Transverse colon (tissue), 4 donors: ENCODE results near the gene TOR1AIP1. TPM values are rescaled to one million over a fixed set of nuclear protein-coding genes. Genes with fewer than 3 reads are reported as not detected.
"Not testable (repeated sequence)": the region's sequence is repeated elsewhere in the genome, so short reads cannot be mapped to it uniquely, and the experiment has no call there.

Experiments
- DNase-seq: peaks from one replicate; pipeline ENCODE4 v3.0.0-alpha.2; 2019
- H3K27ac ChIP-seq, 4 donors: fragments of 200-600 bp; sonication (generic); 2 replicates each; pipeline ENCODE4 v1.5.1; 2016 to 2018; ENCODE audit warnings: inconsistent platforms in 4 of 4
- H3K27me3 ChIP-seq: fragments of 200-600 bp; sonication (generic); 2 replicates; pipeline ENCODE4 v1.5.1; 2017; ENCODE audit warnings: inconsistent platforms
- H3K36me3 ChIP-seq, 4 donors: fragments of 200-600 bp; sonication (generic); 2 replicates each; pipeline ENCODE4 v1.5.1; 2017 to 2019; ENCODE audit warnings: inconsistent platforms in 4 of 4
- H3K4me1 ChIP-seq, 4 donors: fragments of 200-600 bp; sonication (generic); 2 replicates each; pipeline ENCODE4 v1.5.1; 2017 to 2020; ENCODE audit warnings: inconsistent platforms in 4 of 4
- H3K4me3 ChIP-seq, 4 donors: fragments of 200-600 bp; sonication (generic); 1 replicate in 1 of 4; 2 replicates in 3 of 4; pipeline versions ENCODE4 v1.5.1 to v1.6.1; 2017 to 2019; ENCODE audit warnings: inconsistent platforms in 4 of 4
- H3K9me3 ChIP-seq, 2 donors: fragments of 200-600 bp; sonication (generic); 2 replicates each; pipeline ENCODE4 v1.5.1; 2017 to 2019; ENCODE audit warnings: inconsistent platforms in 2 of 2
- CTCF ChIP-seq, 5 experiments: fragments of 200-600 bp in 3 of 5; fragments of 450-650 bp in 2 of 5; sonication (generic) in 3 of 5; IDR thresholded peaks; 1 replicate in 2 of 5; 2 replicates in 3 of 5; pipeline ENCODE4 v1.5.1; 2016 to 2017; ENCODE audit warnings: antibody characterized with exemption in 5 of 5, inconsistent platforms in 3 of 5, mild to moderate bottlenecking in 2 of 5, moderate library complexity in 1 of 5
- EP300 ChIP-seq: sonication (generic); formaldehyde crosslinking; IDR thresholded peaks from one replicate; pipeline ENCODE4 v1.6.1; 2017; ENCODE audit warnings: antibody characterized with exemption, low read depth
- POLR2A ChIP-seq: fragments of 450-650 bp; IDR thresholded peaks from one replicate; pipeline ENCODE4 v1.6.1; 2016; ENCODE audit warnings: antibody characterized with exemption, mild to moderate bottlenecking, moderate library complexity
- POLR2AphosphoS5 ChIP-seq, 3 donors: sonication (generic); formaldehyde crosslinking; IDR thresholded peaks; one replicate each; pipeline ENCODE4 v1.6.1; 2016; ENCODE audit warnings: antibody characterized with exemption in 3 of 3
- WGBS, 2 donors: methylation state at CpG; one replicate each; pipeline ENCODE4 v1.1.5; 2018; ENCODE audit warnings: low coverage in 1 of 2; 5-methylcytosine and 5-hydroxymethylcytosine counted together
- in situ Hi-C, 4 donors: fragments of 200-750 bp; cut with MboI; loops; one replicate each; pipeline versions ENCODE4 v1.15.0 to v1.15.1; 2017; ENCODE audit warnings: low sequenced_read_pairs in 3 of 4, low pct_ligation_motif_present in 1 of 4, low pct_unique_long_range_greater_than_20kb in 1 of 4
- intact Hi-C: fragments of 100-400 bp; cut with DNase I; formaldehyde crosslinking; loops from one replicate; pipeline ENCODE4 v1.15.1; 2023; ENCODE audit warnings: low total_unique reads
- total RNA-seq, 4 donors: library from RNA; depleted of rRNA; stranded (reverse); fragments of >200 nt; gene quantifications; one replicate each; pipeline ENCODE4 v1.1.0, GENCODE V29; 2016

Gene TOR1AIP1
- total RNA-seq, 4 donors from 2014 or later = 34.8 to 44.6 (median 41.2) TPM

DNA sequence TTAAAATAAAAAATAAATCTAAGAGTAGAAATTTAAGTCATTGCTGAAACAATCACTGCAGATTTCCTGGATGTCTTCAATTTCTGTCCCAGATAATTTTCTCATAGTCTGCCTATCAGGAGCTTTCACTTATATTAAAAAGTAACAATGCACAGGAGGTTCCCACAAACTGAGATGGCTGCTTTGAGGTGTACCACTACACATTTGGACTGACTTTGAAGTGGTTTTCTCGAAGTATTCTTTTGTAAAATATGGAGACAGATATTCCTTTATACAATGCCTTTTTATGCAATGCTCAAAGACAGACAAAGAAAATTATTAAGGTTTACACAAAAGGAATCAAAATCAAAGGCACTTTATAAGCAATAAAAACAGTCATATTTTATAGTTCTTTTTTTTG lies 29.0 kb upstream of the TOR1AIP1 start:
- in situ Hi-C loops = loop anchor here in 1 of 4 donors (25.0 kb wide), 1 partner anchor 309 kb away; the partner anchor contains the start of gene QSOX1
- Histone ChIP-seq H3K36me3 (peaks cover 0 to 45% (median 18%) of the 10 kb centered on the region in 4 donors), H3K9me3 (no peaks in the 10 kb centered on the region), H3K27me3 (no peaks in the 10 kb centered on the region), H3K4me1 (no peaks in the 10 kb centered on the region), H3K4me3 (no peak overlapping the region), H3K27ac (no peak overlapping the region)
- no peak for DNase-seq
- WGBS, 2 donors = 86 to 87% methylated on average over 1 of the region's 1 CpG
- intact Hi-C loops = no loop called here
- no peak for TF ChIP-seq CTCF (IDR thresholded peaks at IDR 0.05)
- no peak for TF ChIP-seq POLR2A
- TF ChIP-seq POLR2AphosphoS5 (IDR thresholded peaks at IDR 0.05) = no peak
- no peak for TF ChIP-seq EP300

DNA sequence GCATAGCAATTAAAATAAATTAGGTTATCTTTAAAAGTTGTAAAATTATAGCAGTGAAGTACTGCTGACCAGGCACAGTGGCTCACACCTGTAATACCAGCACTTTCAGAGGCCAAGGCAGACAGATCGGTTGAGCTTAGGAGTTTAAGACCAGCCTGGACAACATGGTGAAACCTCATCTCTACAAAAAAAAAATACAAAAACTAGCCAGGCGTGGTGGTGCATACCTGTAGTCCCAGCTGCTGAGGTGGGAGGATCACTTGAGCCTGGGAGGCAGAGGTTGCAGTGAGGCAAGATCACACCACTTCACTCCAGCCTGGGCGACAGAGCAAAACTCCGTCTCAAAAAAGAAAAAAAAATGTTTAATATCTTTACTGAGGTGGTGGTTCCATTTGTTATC lies 26.3 kb upstream of the TOR1AIP1 start:
- H3K4me1 ChIP-seq, H3K9me3 ChIP-seq, DNase-seq, intact Hi-C loops, H3K4me3 ChIP-seq, H3K27me3 ChIP-seq, H3K27ac ChIP-seq: not testable (repeated sequence)
- H3K36me3 ChIP-seq = peaks cover 0 to 23% (median 10%) of the 10 kb centered on the region in 4 donors
- in situ Hi-C loops = loop anchor here in 1 of 4 donors (25.0 kb wide), 1 partner anchor 306 kb away; the partner anchor contains the start of gene QSOX1
- WGBS, 2 donors = 81 to 97% methylated on average over 4 of the region's 4 CpGs

DNA sequence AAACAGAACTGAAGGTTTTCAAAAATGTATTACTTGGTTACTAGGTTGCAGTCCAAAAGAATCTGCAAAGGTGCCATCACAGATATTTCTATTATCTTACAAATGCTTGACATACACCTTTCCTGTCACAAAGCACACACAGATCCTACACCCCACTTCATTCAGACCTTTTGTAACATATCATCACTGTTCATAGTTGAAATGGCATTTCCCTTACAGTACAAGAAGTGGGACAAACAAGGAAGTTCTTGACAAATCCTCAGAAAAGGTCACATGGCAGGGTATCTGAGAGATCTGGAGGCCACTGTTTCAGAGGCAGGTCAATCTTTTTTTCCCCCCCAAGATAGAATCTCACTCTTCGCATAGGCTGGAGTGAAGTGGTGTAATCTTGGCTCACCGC lies 25.8 kb upstream of the TOR1AIP1 start:
- H3K27me3 ChIP-seq = no peaks in the 10 kb centered on the region
- no peak for DNase-seq
- H3K36me3 ChIP-seq = peaks cover 0 to 21% (median 9%) of the 10 kb centered on the region in 4 donors
- WGBS, 2 donors = 97 to 100% methylated on average over 1 to 2 of the region's 2 CpGs
- no peaks in the 10 kb centered on the region for H3K4me1 ChIP-seq
- H3K9me3 ChIP-seq = no peaks in the 10 kb centered on the region
- in situ Hi-C loops (loop anchor here in 1 of 4 donors (25.0 kb wide), 1 partner anchor 306 kb away; the partner anchor contains the start of gene QSOX1), intact Hi-C loops (no loop called here)
- H3K27ac ChIP-seq = no peak overlapping the region
- TF ChIP-seq CTCF (IDR thresholded peaks at IDR 0.05) (no peak), POLR2AphosphoS5 (IDR thresholded peaks at IDR 0.05) (no peak), POLR2A (no peak), EP300 (no peak)
- H3K4me3 ChIP-seq = no peak overlapping the region

- in situ Hi-C loops = loop anchor here in 1 of 4 donors (25.0 kb wide), 1 partner anchor 305 kb away; the partner anchor contains the start of gene QSOX1
- WGBS, 2 donors = 78 to 87% methylated on average over 1 to 4 of the region's 4 CpGs
- TF ChIP-seq EP300 (no peak), CTCF (IDR thresholded peaks at IDR 0.05) (no peak), POLR2AphosphoS5 (IDR thresholded peaks at IDR 0.05) (no peak), POLR2A (no peak)
- Histone ChIP-seq H3K36me3 (peaks cover 0 to 17% (median 6%) of the 10 kb centered on the region in 4 donors), H3K27me3 (no peaks in the 10 kb centered on the region), H3K27ac (no peak overlapping the region), H3K4me3 (no peak overlapping the region), H3K9me3 (no peaks in the 10 kb centered on the region), H3K4me1 (no peaks in the 10 kb centered on the region)
- DNase-seq = no peak
- intact Hi-C loops = no loop called here
Measured at GRCh38 chr1:179857009-179857408, 25.1 kb upstream of the TOR1AIP1 start.

GRCh38 chr1:179860652-179861051 lies 21.4 kb upstream of the TOR1AIP1 start:
- intact Hi-C loops = no loop called here
- Histone ChIP-seq H3K4me1 (no peaks in the 10 kb centered on the region), H3K4me3 (no peak overlapping the region), H3K27me3 (no peaks in the 10 kb centered on the region), H3K9me3 (no peaks in the 10 kb centered on the region), H3K36me3 (peaks cover 0 to 21% (median 7%) of the 10 kb centered on the region in 4 donors), H3K27ac (no peak overlapping the region)
- TF ChIP-seq POLR2A = no peak
- no peak for TF ChIP-seq POLR2AphosphoS5 (IDR thresholded peaks at IDR 0.05)
- in situ Hi-C loops = loop anchor here in 1 of 4 donors (25.0 kb wide), 1 partner anchor 302 kb away; the partner anchor contains the start of gene QSOX1
- DNase-seq = no peak
- WGBS, 2 donors = 75 to 96% methylated on average over 3 of the region's 3 CpGs
